A549 treated with Mapracorat at 1 μM for 4 hours (cell line): ENCODE measurements around the gene TNK1. TPM values are rescaled to one million over a fixed set of nuclear protein-coding genes. Genes with fewer than 3 reads are reported as not detected.

Source experiments
- total RNA-seq: library from RNA; stranded (reverse); fragments of 200-300 nt; extraction: Qiagen RNA extraction; gene quantifications from 5 replicates; pipeline ENCODE4 v1.2.3, GENCODE V29; 2022

The TNK1 gene
- total RNA-seq = 1.2 to 1.8 TPM (median 1.4 TPM) in 5 replicates

DNA sequence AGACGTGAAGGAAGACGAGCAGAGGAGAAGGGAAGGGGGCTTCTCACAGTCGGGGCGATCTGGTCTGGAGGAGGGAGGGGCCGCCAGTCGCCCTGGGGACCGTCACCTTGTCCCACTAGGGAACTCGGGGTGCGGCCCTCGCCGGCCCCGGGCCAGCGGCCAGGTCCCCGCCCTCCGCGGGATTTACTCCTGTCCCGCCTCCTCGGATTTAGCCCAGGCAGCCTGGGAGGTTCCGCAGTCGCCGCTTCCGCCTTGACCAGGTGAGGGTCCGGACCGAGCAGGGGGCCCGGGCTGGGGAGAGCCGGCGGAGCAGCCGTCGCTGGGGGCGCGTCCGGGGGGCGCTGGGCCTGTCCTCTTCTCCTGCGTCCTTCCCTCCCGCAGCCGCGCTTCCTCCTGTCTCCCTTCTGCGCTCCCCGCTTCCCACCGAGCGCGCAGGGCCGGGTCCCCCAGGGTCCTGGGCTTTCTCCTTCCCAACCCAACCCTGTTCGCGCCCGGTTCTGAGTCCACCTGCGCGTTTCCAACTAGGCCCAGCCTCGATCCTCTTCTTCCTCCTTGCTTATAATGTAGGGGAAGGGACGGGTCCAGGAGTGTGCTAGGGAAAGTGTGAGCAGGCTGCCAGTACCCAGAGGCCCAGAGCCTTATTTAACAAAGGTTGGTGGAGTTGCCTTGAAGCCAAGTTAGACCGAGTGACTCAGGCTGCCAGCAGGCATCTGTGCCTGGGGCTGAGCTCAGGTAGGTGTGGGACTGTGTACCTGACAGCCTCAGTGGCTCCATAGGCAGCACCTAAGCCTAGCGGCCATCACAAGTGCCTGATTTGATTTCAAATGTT lies at the start of gene TNK1:
Gene TNK1 (plus strand): TSS at position 235 of the 829 bp plus-strand sequence. CDS start 1,838 bp downstream, outside the sequence.

GRCh38 chr17:7336240-7337175 lies 44.4 kb upstream of the TNK1 start, which contains the start of gene ACAP1:
Gene ACAP1, plus strand, starts transcription at chr17:7336529. Its CDS starts 206 bp downstream, at chr17:7336735.

DNA sequence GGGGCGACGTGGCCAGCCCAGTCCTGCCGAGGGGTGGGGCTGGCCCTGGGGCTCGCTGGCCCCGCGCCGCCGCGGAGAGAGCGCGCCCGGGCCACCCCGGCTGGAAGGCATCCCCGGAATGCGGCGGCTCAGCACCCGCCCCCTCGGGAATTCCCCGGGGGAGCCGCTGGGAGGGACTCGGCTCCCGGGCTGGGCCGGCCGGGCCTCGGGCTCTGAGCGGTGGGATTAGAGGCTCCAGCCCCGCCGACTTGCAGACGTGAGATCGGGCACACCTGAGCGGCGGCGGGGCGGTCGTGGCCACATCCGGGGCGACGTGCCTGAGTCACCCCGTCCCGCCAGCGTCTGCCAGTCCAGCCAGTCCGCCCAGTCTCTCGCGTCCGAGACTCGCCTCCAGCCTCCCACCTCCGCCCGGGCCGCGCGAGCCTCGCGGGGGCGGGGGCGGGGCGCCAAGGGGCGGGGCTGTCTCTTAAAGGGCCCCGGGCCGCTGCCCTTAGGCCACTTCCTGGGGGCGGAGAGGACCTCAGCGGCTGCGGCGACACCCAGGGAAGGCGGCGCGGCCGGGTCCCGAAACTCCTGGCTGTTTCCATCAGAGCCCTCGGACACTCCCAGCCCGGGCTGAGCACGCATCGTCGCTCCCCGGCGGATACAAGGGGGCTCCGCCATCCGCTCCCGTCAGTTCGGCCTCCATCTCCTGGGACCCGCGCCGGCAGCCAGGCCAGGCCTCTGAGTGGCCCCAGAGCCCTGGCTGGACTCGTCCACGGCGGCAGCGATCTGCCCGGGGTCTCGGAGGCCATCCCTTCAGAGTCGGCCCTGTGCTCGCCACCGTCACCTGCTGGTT lies 29.0 kb upstream of the TNK1 start, which contains the start of gene KCTD11:
Gene KCTD11 (plus strand): TSS at position 498 of the 838 bp plus-strand sequence.

GRCh38 chr17:7355053-7355452 lies 25.8 kb upstream of the TNK1 start, which contains the start of gene TMEM95:
Gene TMEM95, plus strand, starts transcription at chr17:7355156. Its CDS starts 49 bp downstream, at chr17:7355205.

GRCh38 chr17:7394452-7395191 lies 13.7 kb downstream of the TNK1 start, which contains the start of gene PLSCR3:
Gene PLSCR3, minus strand, starts transcription at chr17:7394525. Its CDS starts 415 bp downstream, at chr17:7394110.

GRCh38 chr17:7403977-7404736 lies 23.3 kb downstream of the TNK1 start, which contains the start of gene TMEM256:
Gene TMEM256, minus strand, starts transcription at chr17:7404097. Its CDS starts 13 bp downstream, at chr17:7404084.

GRCh38 chr17:7407485-7408251 lies 26.8 kb downstream of the TNK1 start, which contains the start of gene NLGN2:
Gene NLGN2, plus strand, starts transcription at chr17:7407845. Its CDS starts 411 bp downstream, at chr17:7408256.

DNA sequence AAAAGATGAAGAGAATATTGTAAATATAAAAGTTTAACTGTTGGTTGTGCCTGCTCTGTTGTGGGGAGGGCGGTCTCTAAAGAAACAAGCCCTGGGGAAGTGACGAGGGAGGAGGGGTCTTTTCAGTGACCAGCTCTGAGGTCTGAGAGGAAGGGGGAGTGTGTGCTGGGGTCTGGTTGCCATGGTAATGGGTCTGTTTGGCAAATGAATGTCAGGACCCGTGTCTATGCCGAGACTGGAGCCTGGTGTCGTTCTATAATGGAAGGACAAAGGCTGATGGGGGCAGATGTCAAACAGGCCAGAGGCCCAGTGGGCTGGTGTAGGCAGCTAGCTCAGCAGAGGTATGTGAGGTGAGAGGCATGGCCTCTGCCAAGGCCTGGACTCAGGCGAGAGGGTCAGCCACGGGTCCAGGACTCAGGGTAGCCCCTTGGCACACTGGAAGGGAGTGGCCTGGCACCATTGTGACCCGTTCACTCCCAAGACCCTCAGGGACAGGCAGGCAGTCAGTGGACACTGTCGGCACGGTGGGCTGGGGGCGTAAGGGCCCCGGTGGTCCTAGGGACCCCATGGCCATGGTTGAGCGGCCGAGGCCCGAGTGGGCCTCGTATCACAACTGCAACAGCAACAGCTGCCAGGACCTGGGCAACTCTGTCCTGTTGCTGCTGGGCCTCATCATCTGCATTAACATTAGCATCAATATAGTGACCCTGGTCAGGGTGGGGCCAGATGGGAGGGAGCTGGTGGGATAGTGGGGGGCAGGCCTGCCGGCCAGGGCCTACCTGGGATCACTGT lies 39.1 kb downstream of the TNK1 start, which contains the start of gene SPEM1:
Gene SPEM1 (plus strand): TSS at position 506 of the 792 bp plus-strand sequence. CDS start 61 bp downstream, at position 567.

GRCh38 chr17:7425316-7425715 lies 44.4 kb downstream of the TNK1 start, which contains the start of gene SPEM2:
Gene SPEM2, plus strand, starts transcription at chr17:7425616. Its CDS starts 73 bp downstream, at chr17:7425689.

DNA sequence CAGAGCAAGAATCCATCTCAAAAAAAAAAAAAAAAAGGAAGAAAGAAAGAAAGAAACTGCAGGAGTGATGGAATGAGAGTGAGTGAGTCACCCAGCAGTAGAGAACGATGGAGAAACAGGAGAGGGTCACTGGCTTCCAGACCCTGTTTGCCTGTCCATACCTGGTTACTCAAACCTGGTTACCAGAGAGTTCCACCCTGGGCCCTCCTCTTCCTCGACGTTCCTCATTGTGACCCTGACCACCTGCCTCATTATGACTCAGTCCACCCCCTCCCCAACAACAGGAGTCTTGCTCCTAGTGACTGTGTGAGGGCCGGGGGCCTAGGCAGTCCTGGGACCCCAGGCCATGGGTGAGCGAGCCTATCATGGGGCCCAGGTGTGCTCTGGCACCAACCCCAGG lies 47.7 kb downstream of the TNK1 start, which contains the start of gene SPEM3:
Gene SPEM3 (plus strand): TSS at position 301 of the 400 bp plus-strand sequence. CDS start 46 bp downstream, at position 347.

Other genes starting within 250 kb of the TNK1 start
- 0.77 to 1.3 TPM (median 1.0 TPM) in 5 replicates for gene ASGR1, start 201.7 kb upstream of the TNK1 start, total RNA-seq
- gene DLG4, start 161.3 kb upstream of the TNK1 start, total RNA-seq = 6.2 to 7.8 TPM (median 6.7 TPM) in 5 replicates
- 329 to 477 TPM (median 426 TPM) in 5 replicates for gene ACADVL, start 161.2 kb upstream of the TNK1 start, total RNA-seq
- gene DVL2, start 146.6 kb upstream of the TNK1 start, total RNA-seq = 30.2 to 44.4 TPM (median 41.9 TPM) in 5 replicates
- 86.3 to 101 TPM (median 94.7 TPM) in 5 replicates for gene PHF23, start 141.6 kb upstream of the TNK1 start, total RNA-seq
- 638 to 781 TPM (median 668 TPM) in 5 replicates for gene GABARAP, start 138.6 kb upstream of the TNK1 start, total RNA-seq
- gene CTDNEP1, start 129.4 kb upstream of the TNK1 start, total RNA-seq = 213 to 239 TPM (median 227 TPM) in 5 replicates
- gene ELP5, start 128.9 kb upstream of the TNK1 start, total RNA-seq = 128 to 149 TPM (median 131 TPM) in 5 replicates
- gene CLDN7, start 118.6 kb upstream of the TNK1 start, total RNA-seq = 1.5 to 3.0 TPM (median 2.0 TPM) in 5 replicates
- gene SLC2A4, start 99.4 kb upstream of the TNK1 start, total RNA-seq = 0.28 to 0.57 TPM (median 0.35 TPM) in 5 replicates
- gene YBX2, start 86.5 kb upstream of the TNK1 start, total RNA-seq = 0.35 to 0.65 TPM (median 0.56 TPM) in 5 replicates
- 1,593 to 1,803 TPM (median 1,704 TPM) in 5 replicates for gene EIF5A, start 73.5 kb upstream of the TNK1 start, total RNA-seq
- 92.1 to 108 TPM (median 95.9 TPM) in 5 replicates for gene GPS2, start 65.7 kb upstream of the TNK1 start, total RNA-seq
- gene NEURL4, start 51.8 kb upstream of the TNK1 start, total RNA-seq = 22.4 to 41.3 TPM (median 31.1 TPM) in 5 replicates
- gene ACAP1, start 44.6 kb upstream of the TNK1 start, total RNA-seq = 2.7 to 6.9 TPM (median 5.1 TPM) in 5 replicates
- gene KCTD11, start 28.9 kb upstream of the TNK1 start, total RNA-seq = 11.0 to 13.1 TPM (median 11.3 TPM) in 5 replicates
- not detected in 5 replicates for gene TMEM95, start 25.9 kb upstream of the TNK1 start, total RNA-seq
- 37.1 to 48.8 TPM (median 43.3 TPM) in 5 replicates for gene PLSCR3, start 13.4 kb downstream of the TNK1 start, total RNA-seq
- gene TMEM256, start 23.0 kb downstream of the TNK1 start, total RNA-seq = 203 to 237 TPM (median 220 TPM) in 5 replicates
- 12.6 to 19.8 TPM (median 16.8 TPM) in 5 replicates for gene NLGN2, start 26.8 kb downstream of the TNK1 start, total RNA-seq
- not detected in 5 replicates for gene SPEM1, start 39.2 kb downstream of the TNK1 start, total RNA-seq
- gene SPEM2, start 44.5 kb downstream of the TNK1 start, total RNA-seq = not detected in 5 replicates
- not detected in 5 replicates for gene SPEM3, start 47.8 kb downstream of the TNK1 start, total RNA-seq
- gene TMEM102, start 54.3 kb downstream of the TNK1 start, total RNA-seq = 9.8 to 13.6 TPM (median 12.4 TPM) in 5 replicates
- gene FGF11, start 58.4 kb downstream of the TNK1 start, total RNA-seq = 0.82 to 1.3 TPM (median 0.82 TPM) in 5 replicates
- gene CHRNB1, start 64.0 kb downstream of the TNK1 start, total RNA-seq = 8.2 to 10.6 TPM (median 8.6 TPM) in 5 replicates
- 20.5 to 25.6 TPM (median 24.4 TPM) in 5 replicates for gene ZBTB4, start 98.5 kb downstream of the TNK1 start, total RNA-seq
- gene SLC35G6, start 100.4 kb downstream of the TNK1 start, total RNA-seq = 0.07 TPM in 1 of 5 replicates, not detected in the others
- gene POLR2A, start 103.3 kb downstream of the TNK1 start, total RNA-seq = 56.9 to 82.2 TPM (median 79.5 TPM) in 5 replicates
- gene TNFSF12, start 168.0 kb downstream of the TNK1 start, total RNA-seq = 10.0 to 13.5 TPM (median 10.9 TPM) in 5 replicates
- 0.70 to 1.2 TPM (median 1.0 TPM) in 5 replicates for gene TNFSF13, start 177.7 kb downstream of the TNK1 start, total RNA-seq
- 92.9 to 104 TPM (median 96.8 TPM) in 5 replicates for gene SENP3, start 180.8 kb downstream of the TNK1 start, total RNA-seq
- gene CD68, start 198.5 kb downstream of the TNK1 start, total RNA-seq = 26.4 to 36.3 TPM (median 34.8 TPM) in 5 replicates
- gene MPDU1, start 202.8 kb downstream of the TNK1 start, total RNA-seq = 114 to 148 TPM (median 118 TPM) in 5 replicates
- 0.16 to 0.52 TPM (median 0.34 TPM) in 5 replicates for gene SOX15, start 209.0 kb downstream of the TNK1 start, total RNA-seq
- gene FXR2, start 233.8 kb downstream of the TNK1 start, total RNA-seq = 51.9 to 59.1 TPM (median 57.7 TPM) in 5 replicates
- 64.6 to 86.2 TPM (median 81.5 TPM) in 5 replicates for gene SAT2, start 246.7 kb downstream of the TNK1 start, total RNA-seq
- gene SHBG, start 249.0 kb downstream of the TNK1 start, total RNA-seq = 0.31 to 0.69 TPM (median 0.67 TPM) in 5 replicates